Endothelial cell of umbilical vein (primary cell): ENCODE results near the gene OPRL1. TPM values are rescaled to one million over a fixed set of nuclear protein-coding genes. Genes with fewer than 3 reads are reported as not detected.

Experiments
- Bru-seq: library from RNA; stranded (reverse); fragments of 400-500 nt; gene quantifications from one replicate; lab custom pipeline; 2021; lab: Mats Ljungman, UMichigan
- BruChase-seq, 2 experiments: library from RNA; stranded (reverse); fragments of 400-500 nt; gene quantifications; one replicate each; lab custom pipeline; 2021; lab: Mats Ljungman, UMichigan
- BruUV-seq: library from RNA; stranded (reverse); fragments of 400-500 nt; replicated peaks from 2 replicates; lab custom pipeline; 2021; lab: Mats Ljungman, UMichigan
- CTCF ChIA-PET: fragments of 300-600, 350-600 bp; sonication (Branson Sonifier 250); formaldehyde crosslinking; loops from one replicate; lab custom pipeline; 2021; ENCODE audit warnings: antibody characterized with exemption, inconsistent platforms; lab: Charles Lee
- POLR2A ChIA-PET: fragments of 300-600, 350-600 bp; sonication (Branson Sonifier 250); formaldehyde crosslinking; loops from one replicate; lab custom pipeline; 2021; ENCODE audit warnings: antibody characterized with exemption, inconsistent platforms; lab: Charles Lee
- DNase-seq: peaks from one replicate; pipeline ENCODE4 v3.0.0-alpha.2; 2011; ENCODE audit warnings: low read depth, low spot score
- FAIRE-seq: peaks from 2 replicates; lab custom pipeline; 2011; peaks lifted over from hg19 to GRCh38; lab: Jason Lieb, UNC
- H2AFZ ChIP-seq: 2 replicates; pipeline ENCODE4 v1.6.0; 2012; ENCODE audit warnings: low read depth, low read length, control low read depth, inconsistent platforms
- H3K27ac ChIP-seq: 2 replicates; pipeline ENCODE4 v1.5.1; 2011; ENCODE audit warnings: low read depth, mild to moderate bottlenecking, control low read depth, low read length, moderate library complexity; ENCODE audit not compliant: insufficient read depth
- H3K27me3 ChIP-seq, 2 experiments: 2 replicates each; pipeline versions ENCODE4 v1.6.0 to v1.6.1; 2011; ENCODE audit warnings: low read length in 2 of 2, mixed read lengths in 1 of 2; ENCODE audit not compliant: control insufficient read depth in 2 of 2, insufficient read depth in 2 of 2
- H3K36me3 ChIP-seq, 2 experiments: 2 replicates in 1 of 2; 3 replicates in 1 of 2; pipeline ENCODE4 v1.5.1; 2011; ENCODE audit warnings: low read length in 2 of 2, mild to moderate bottlenecking in 1 of 2, moderate library complexity in 1 of 2; ENCODE audit not compliant: control insufficient read depth in 2 of 2, insufficient read depth in 2 of 2; ENCODE audit errors: extremely low read depth in 1 of 2
- H3K4me1 ChIP-seq: 3 replicates; pipeline ENCODE4 v1.5.1; 2011; ENCODE audit warnings: mild to moderate bottlenecking, low read length; ENCODE audit not compliant: control insufficient read depth, insufficient read depth; ENCODE audit errors: extremely low read depth
- H3K4me2 ChIP-seq: 2 replicates; pipeline ENCODE4 v1.6.1; 2011; ENCODE audit warnings: low read length, control low read depth, mixed read lengths; ENCODE audit not compliant: insufficient read depth
- H3K4me3 ChIP-seq, 3 experiments: fragments of 200-600 bp in 1 of 3; sonication (generic), shearing (Covaris generic) in 1 of 3; replicated peaks in 1 of 3; 2 replicates each; pipeline ENCODE4 v1.5.1; 2011 to 2016; ENCODE audit warnings: control low read depth in 3 of 3, low read length in 3 of 3, mild to moderate bottlenecking in 2 of 3, inconsistent platforms in 1 of 3, low read depth in 1 of 3, moderate library complexity in 1 of 3; ENCODE audit not compliant: insufficient read depth in 1 of 3
- H3K79me2 ChIP-seq: 2 replicates; pipeline ENCODE4 v1.6.0; 2012; ENCODE audit warnings: low read length, inconsistent platforms; ENCODE audit not compliant: control insufficient read depth, insufficient read depth
- H3K9ac ChIP-seq: replicated peaks from 2 replicates; pipeline ENCODE3; 2011; ENCODE audit warnings: low read length, control low read depth; ENCODE audit not compliant: insufficient read depth; ENCODE audit errors: extremely low read depth
- H3K9me1 ChIP-seq: replicated peaks from 3 replicates; pipeline ENCODE4 v1.6.0; 2011; ENCODE audit warnings: mild to moderate bottlenecking, low read length; ENCODE audit not compliant: control insufficient read depth, insufficient read depth; ENCODE audit errors: extremely low read depth
- H3K9me3 ChIP-seq: replicated peaks from 2 replicates; pipeline ENCODE4 v1.5.1; 2012; ENCODE audit warnings: low read length, inconsistent platforms; ENCODE audit not compliant: control insufficient read depth, insufficient read depth
- H4K20me1 ChIP-seq: replicated peaks from 2 replicates; pipeline ENCODE3; 2011; ENCODE audit warnings: mild to moderate bottlenecking, low read length; ENCODE audit not compliant: control insufficient read depth, insufficient read depth; ENCODE audit errors: extremely low read depth
- EZH2 ChIP-seq: IDR thresholded peaks from 2 replicates; pipeline ENCODE4 v1.6.1; 2012; ENCODE audit warnings: borderline replicate concordance, low read depth, mild to moderate bottlenecking, moderate library complexity, low read length, inconsistent platforms; ENCODE audit not compliant: severe bottlenecking
- POLR2A ChIP-seq: IDR thresholded peaks from 2 replicates; pipeline ENCODE4 v1.6.1; 2012; ENCODE audit warnings: low read depth, mild to moderate bottlenecking, control low read depth, low read length
- dilution Hi-C: fragments of 300-500 bp; cut with MboI; formaldehyde crosslinking; loops from one replicate; pipeline ENCODE4 v1.15.0; 2019; ENCODE audit warnings: low sequenced_read_pairs; ENCODE audit not compliant: extremely low pct_ligation_motif_present
- intact Hi-C: fragments of 100-400 bp; cut with micrococcal nuclease; formaldehyde crosslinking; loops from one replicate; pipeline ENCODE4 v1.10.0; 2022
- long read RNA-seq: library from polyadenylated mRNA; stranded (forward); transcript quantifications from one replicate; pipeline ENCODE4 v2.0.0, GENCODE V29; 2021
- polyA minus RNA-seq, 3 experiments: library from RNA; depleted of rRNA, polyadenylated mRNA; stranded (reverse); fragments of >200 nt; gene quantifications; 1 replicate in 1 of 3; 2 replicates in 2 of 3; pipeline ENCODE4 v1.2.3, GENCODE V29; 2011
- polyA plus RNA-seq, 4 experiments: library from polyadenylated mRNA; depleted of rRNA in 3 of 4; stranded (reverse) in 3 of 4; unstranded in 1 of 4; fragments of >200 nt; gene quantifications; 2 replicates each; pipeline versions ENCODE4 v1.2.1 to v1.2.3, GENCODE V29; 2011 to 2012; ENCODE audit warnings: missing spikeins in 1 of 4
- total RNA-seq: library from RNA; stranded (reverse); gene quantifications from 2 replicates; pipeline ENCODE4 v1.2.3, GENCODE V29; 2021

Gene OPRL1
- total RNA-seq = 1.9 and 2.2 TPM in 2 replicates
- 2.0 and 2.6 TPM in 2 replicates for polyA plus RNA-seq
- 1.3 and 1.8 TPM in 2 replicates for polyA plus RNA-seq (2011; cell fraction: cytosol; rRNA removed)
- 1.8 and 2.3 TPM in 2 replicates for polyA plus RNA-seq (2011; cell fraction: nucleus; rRNA removed)
- polyA plus RNA-seq (2012) = 2.3 and 5.2 TPM in 2 replicates
- 2.3 and 3.7 TPM in 2 replicates for polyA minus RNA-seq
- polyA minus RNA-seq (2011; cell fraction: cytosol; rRNA and poly(A)+ RNA removed) = not detected
- polyA minus RNA-seq (2011; cell fraction: nucleus; rRNA and poly(A)+ RNA removed) = 0.43 and 0.91 TPM in 2 replicates
- percentile 15 among the genes with signal in this experiment for Bru-seq, nascent RNA
- percentile 41 among the genes with signal in this experiment for BruChase-seq, experiment 1, labeled RNA remaining after a 6-hour chase
- BruChase-seq, experiment 2, labeled RNA remaining after a 2-hour chase = percentile 30 among the genes with signal in this experiment
- long read RNA-seq, partial matches to known transcripts = 1 of 7 reads
- long read RNA-seq, other reads (novel, unspliced or antisense) = 5 of 7 reads

DNA sequence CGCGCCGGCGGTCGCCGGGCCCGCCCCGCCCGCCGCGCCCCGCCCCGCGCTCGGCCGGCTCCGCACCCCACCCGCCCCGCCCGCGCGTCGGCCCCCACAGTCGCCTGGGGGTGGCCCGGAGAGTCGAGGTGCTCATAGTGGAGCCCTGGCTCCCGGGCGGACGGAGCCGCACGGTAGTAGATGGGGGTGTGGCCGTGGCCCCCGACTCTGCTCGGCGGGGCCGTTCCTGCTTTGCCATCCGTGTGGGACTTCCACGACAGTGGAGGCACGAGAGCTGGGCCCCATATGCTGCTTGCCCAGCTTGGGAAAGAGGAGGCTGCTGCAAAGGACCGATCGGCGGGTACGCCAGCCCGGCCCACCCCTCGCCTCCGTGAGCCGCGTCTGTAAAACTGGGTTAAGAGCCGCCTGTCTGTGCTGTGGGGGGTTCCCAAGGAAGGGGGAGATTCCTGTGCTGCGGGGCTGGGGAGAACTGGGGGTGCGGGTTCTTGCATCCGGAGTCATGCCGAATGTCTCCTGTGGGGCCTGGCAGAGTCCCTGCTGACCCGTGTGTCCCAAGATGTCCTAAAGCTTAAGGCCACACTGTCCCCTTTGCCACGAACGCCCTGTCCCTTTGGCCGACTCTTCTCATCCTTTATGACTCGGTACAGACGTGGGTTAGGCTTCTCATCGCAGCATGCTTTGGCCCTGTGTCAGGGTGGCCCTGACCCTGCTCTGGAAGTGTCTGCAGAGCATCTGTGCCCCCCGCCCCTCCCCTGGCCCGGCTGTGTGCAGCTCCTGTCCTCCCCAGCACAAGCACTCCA lies at the start of gene OPRL1:
Gene OPRL1 (plus strand): TSS at position 70 of the 800 bp plus-strand sequence. CDS start 12,639 bp downstream, outside the sequence.
- DNase-seq (peak; percentile 34), FAIRE-seq (no peak)
- Histone ChIP-seq H3K27ac (no peak within 1 kb of the TSS), H3K27me3 (peaks cover 10 to 15% of the 10 kb centered on the region in 2 experiments), H3K4me3 (peak within 1 kb of the TSS; percentile 71 to 94 (median 73)), H3K4me2 (peak within 1 kb of the TSS; percentile 82), H4K20me1 (no peaks in the 10 kb centered on the region), H3K9me1 (no peaks in the 10 kb centered on the region), H3K9me3 (no peaks in the 10 kb centered on the region), H3K79me2 (peaks cover 6% of the 10 kb centered on the region), H3K36me3 (peaks cover 0 to 4% of the 10 kb centered on the region in 2 experiments), H2AFZ (peak within 1 kb of the TSS; percentile 61), H3K4me1 (peaks cover 20% of the 10 kb centered on the region), H3K9ac (peak within 1 kb of the TSS; percentile 56)
- dilution Hi-C loops (no loop called here), intact Hi-C loops (no loop called here)
- BruUV-seq = no TSS peak
- TF ChIP-seq EZH2 = no peak
- TF ChIP-seq POLR2A = peak; percentile 14
- POLR2A ChIA-PET = interaction anchor here (0.6 kb wide), 1 partner anchor 451 kb away, joined by 3 read pairs; no protein-coding TSS in a partner anchor
- CTCF ChIA-PET = interaction anchor here (1.0 to 3.0 kb wide), 6 partner anchors 16 to 100 kb away, joined by 3 to 14 read pairs (median 4); partner anchors contain the start of gene SAMD10
